ENCODE measurements around the gene SAMD4A. TPM values are rescaled to one million over a fixed set of nuclear protein-coding genes. Genes with fewer than 3 reads are reported as not detected.

Gene SAMD4A
- total RNA-seq, 2 donors from 2014 or later = 11.2 to 15.3 TPM

DNA sequence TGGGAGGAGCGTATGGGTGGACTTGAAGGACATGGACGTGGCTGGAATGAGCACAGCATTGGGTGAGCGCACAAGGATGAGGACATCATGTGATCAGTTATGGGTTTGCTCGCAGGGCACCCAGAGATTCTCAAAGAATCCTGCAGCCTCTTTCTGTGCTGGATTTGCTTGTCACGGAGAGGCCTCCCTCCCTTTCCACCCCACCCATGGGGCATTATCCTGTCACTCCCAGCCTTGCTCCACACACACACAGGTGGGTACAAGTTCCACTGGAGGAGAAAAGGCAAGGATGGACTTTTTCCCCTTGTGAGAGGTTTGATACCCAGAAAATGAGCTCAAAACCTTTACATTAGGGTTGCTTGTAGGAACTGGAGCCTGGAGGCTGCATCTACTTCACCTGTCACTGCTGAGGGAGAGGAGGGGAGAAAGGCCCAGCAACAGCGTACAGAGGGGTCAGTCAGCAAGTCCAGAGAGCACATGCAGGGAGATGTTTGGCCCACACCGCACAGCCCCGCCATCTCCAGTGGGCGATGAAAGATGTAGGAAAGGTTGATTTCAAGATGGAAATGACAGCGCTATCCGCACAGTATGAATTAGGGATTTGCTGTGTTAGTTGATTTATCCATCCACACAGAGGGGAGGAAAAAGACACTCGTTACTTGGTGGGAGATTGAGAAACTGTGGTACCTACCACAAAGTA, 223.0 kb downstream of the SAMD4A start:
- intact Hi-C loops (cut with DNase I) = no loop called here
- H3K27ac ChIP-seq = no peak overlapping the region
- no peak for DNase-seq
- no peaks in the 10 kb centered on the region for H3K36me3 ChIP-seq (replicated peaks in 1 of 2; ENCODE audit: insufficient read depth in 1 of 2, low read depth in 2 of 2)
- no peaks in the 10 kb centered on the region for H3K27me3 ChIP-seq
- H3K4me1 ChIP-seq = no peaks in the 10 kb centered on the region
- ATAC-seq = no peak
- no peak overlapping the region for H3K4me3 ChIP-seq
- no peaks in the 10 kb centered on the region for H3K9me3 ChIP-seq
- 93 to 96% methylated on average over 12 of the region's 12 CpGs for WGBS, 2 donors
- no peak for TF ChIP-seq CTCF (IDR thresholded peaks at IDR 0.05)
- TF ChIP-seq POLR2A (IDR thresholded peaks at IDR 0.05) = no peak

- Histone ChIP-seq H3K4me3 (no peak overlapping the region), H3K9me3 (no peaks in the 10 kb centered on the region), H3K4me1 (no peaks in the 10 kb centered on the region), H3K27ac (no peak overlapping the region), H3K27me3 (no peaks in the 10 kb centered on the region), H3K36me3 (replicated peaks in 1 of 2; ENCODE audit: insufficient read depth in 1 of 2, low read depth in 2 of 2) (no peaks in the 10 kb centered on the region)
- no peak for ATAC-seq
- WGBS, 2 donors = 83% methylated on average over 4 of the region's 4 CpGs
- TF ChIP-seq POLR2A (IDR thresholded peaks at IDR 0.05) (no peak), CTCF (IDR thresholded peaks at IDR 0.05) (no peak)
- no peak for DNase-seq
- intact Hi-C loops (cut with DNase I) = no loop called here
Observed at GRCh38 chr14:54791001-54791400, 224.1 kb downstream of the SAMD4A start.

DNA sequence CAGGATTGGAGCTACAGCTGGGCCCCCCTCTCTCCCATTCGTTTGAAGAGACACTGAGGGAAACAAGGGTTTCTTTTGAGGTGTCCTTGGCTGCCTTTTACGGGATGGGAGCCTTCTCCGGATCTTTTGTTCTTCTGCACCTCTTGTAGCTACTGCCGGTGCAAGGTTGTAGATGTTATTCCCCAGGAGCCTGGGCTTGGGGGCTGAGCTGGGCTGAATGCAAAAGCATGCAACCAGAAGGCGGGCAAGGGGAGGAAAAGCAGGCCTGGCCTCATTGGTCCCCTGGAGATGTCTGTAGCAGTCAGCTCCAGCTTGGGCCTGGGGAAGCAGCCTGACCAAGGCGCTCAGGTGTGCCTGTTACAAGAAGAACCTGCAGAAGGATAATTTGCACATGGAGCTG, 225.4 kb downstream of the SAMD4A start:
- H3K4me1 ChIP-seq = no peaks in the 10 kb centered on the region
- H3K27me3 ChIP-seq = no peaks in the 10 kb centered on the region
- no peak overlapping the region for H3K4me3 ChIP-seq
- 77 to 81% methylated on average over 6 of the region's 6 CpGs for WGBS, 2 donors
- no peak overlapping the region for H3K27ac ChIP-seq
- no peak for ATAC-seq
- no peaks in the 10 kb centered on the region for H3K9me3 ChIP-seq
- intact Hi-C loops (cut with DNase I) = no loop called here
- H3K36me3 ChIP-seq (replicated peaks in 1 of 2; ENCODE audit: insufficient read depth in 1 of 2, low read depth in 2 of 2) = no peaks in the 10 kb centered on the region
- TF ChIP-seq CTCF (IDR thresholded peaks at IDR 0.05) (no peak), POLR2A (IDR thresholded peaks at IDR 0.05) (no peak)
- no peak for DNase-seq

GRCh38 chr14:54794159-54794558, 227.2 kb downstream of the SAMD4A start:
- Histone ChIP-seq H3K36me3 (replicated peaks in 1 of 2; ENCODE audit: insufficient read depth in 1 of 2, low read depth in 2 of 2) (no peaks in the 10 kb centered on the region), H3K4me1 (no peaks in the 10 kb centered on the region), H3K27me3 (no peaks in the 10 kb centered on the region), H3K9me3 (no peaks in the 10 kb centered on the region), H3K27ac (no peak overlapping the region), H3K4me3 (no peak overlapping the region)
- intact Hi-C loops (cut with DNase I) = no loop called here
- TF ChIP-seq POLR2A (IDR thresholded peaks at IDR 0.05) = no peak
- no peak for TF ChIP-seq CTCF (IDR thresholded peaks at IDR 0.05)
- no peak for ATAC-seq
- DNase-seq = no peak
- 55 to 61% methylated on average over 1 of the region's 1 CpG for WGBS, 2 donors

- WGBS, 2 donors = 93 to 94% methylated on average over 3 of the region's 3 CpGs
- no peaks in the 10 kb centered on the region for H3K36me3 ChIP-seq (replicated peaks in 1 of 2; ENCODE audit: insufficient read depth in 1 of 2, low read depth in 2 of 2)
- intact Hi-C loops (cut with DNase I) = no loop called here
Observed at GRCh38 chr14:54794796-54795195, 227.9 kb downstream of the SAMD4A start.

More at GRCh38 chr14:54794796-54795195, 227.9 kb downstream of the SAMD4A start:
- Histone ChIP-seq H3K27me3 (no peaks in the 10 kb centered on the region), H3K9me3 (no peaks in the 10 kb centered on the region), H3K27ac (no peak overlapping the region), H3K4me1 (no peaks in the 10 kb centered on the region), H3K4me3 (no peak overlapping the region)
- ATAC-seq (no peak), DNase-seq (no peak)
- TF ChIP-seq CTCF (IDR thresholded peaks at IDR 0.05) = no peak
